OCI-LY1 (cell line): ENCODE data around the gene CCHCR1.

Source experiments
- H2AFZ ChIP-seq: fragments of 200-600 bp; sonication (generic), shearing (Covaris generic); 2 replicates; pipeline ENCODE4 v1.6.0; 2014; ENCODE audit warnings: antibody characterized with exemption, mild to moderate bottlenecking, low read length
- H3F3A ChIP-seq: fragments of 200-600 bp; sonication (generic), shearing (Covaris generic); 2 replicates; pipeline ENCODE4 v1.6.0; 2014; ENCODE audit warnings: mild to moderate bottlenecking, antibody characterized with exemption, low read length, moderate library complexity; ENCODE audit not compliant: insufficient read depth
- H3K27ac ChIP-seq: fragments of 200-600 bp; sonication (generic); 2 replicates; pipeline ENCODE4 v1.5.1; 2014; ENCODE audit warnings: low read length, mixed run types, mild to moderate bottlenecking, low read depth; ENCODE audit not compliant: poor library complexity, severe bottlenecking
- H3K27me3 ChIP-seq: fragments of 200-600 bp; sonication (generic); 2 replicates; pipeline ENCODE4 v1.6.0; 2014; ENCODE audit warnings: antibody characterized with exemption, mild to moderate bottlenecking, low read length, moderate library complexity; ENCODE audit not compliant: insufficient read depth
- H3K36me3 ChIP-seq: fragments of 200-600 bp; sonication (generic); 2 replicates; pipeline ENCODE4 v1.6.1; 2014; ENCODE audit warnings: mild to moderate bottlenecking, antibody characterized with exemption, low read length, moderate library complexity, mixed read lengths; ENCODE audit not compliant: insufficient read depth
- H3K4me1 ChIP-seq: fragments of 200-600 bp; sonication (generic); 2 replicates; pipeline ENCODE4 v1.5.1; 2014; ENCODE audit warnings: mild to moderate bottlenecking, low read length, moderate library complexity; ENCODE audit not compliant: insufficient read depth, severe bottlenecking
- H3K4me2 ChIP-seq: fragments of 200-600 bp; sonication (generic), shearing (Covaris generic); 2 replicates; pipeline ENCODE4 v1.6.1; 2014; ENCODE audit warnings: low read length
- H3K4me3 ChIP-seq: fragments of 200-600 bp; sonication (generic); 2 replicates; pipeline ENCODE4 v1.5.1; 2014; ENCODE audit warnings: low read length, low read depth, mild to moderate bottlenecking, mixed read lengths; ENCODE audit not compliant: poor library complexity, severe bottlenecking
- H3K79me2 ChIP-seq: fragments of 200-600 bp; shearing (Covaris generic); 2 replicates; pipeline ENCODE4 v1.6.1; 2016; ENCODE audit warnings: mixed run types, low read length, mixed read lengths; ENCODE audit not compliant: insufficient read depth
- H3K9ac ChIP-seq: fragments of 200-600 bp; sonication (generic), shearing (Covaris generic); 2 replicates; pipeline ENCODE4 v1.6.1; 2014; ENCODE audit warnings: mild to moderate bottlenecking, low read length, mixed read lengths
- H3K9me2 ChIP-seq: fragments of 200-600 bp; sonication (generic), shearing (Covaris generic); 2 replicates; pipeline ENCODE4 v1.6.1; 2014; ENCODE audit warnings: low read depth, mild to moderate bottlenecking, low read length, mixed read lengths
- H3K9me3 ChIP-seq: fragments of 200-600 bp; shearing (Covaris generic); 2 replicates; pipeline ENCODE4 v1.6.1; 2014; ENCODE audit warnings: low read length, mixed read lengths
- H4K20me1 ChIP-seq: fragments of 200-600 bp; sonication (generic), shearing (Covaris generic); 2 replicates; pipeline ENCODE4 v1.6.0; 2016; ENCODE audit warnings: mild to moderate bottlenecking, low read length; ENCODE audit not compliant: insufficient read depth
- CTCF ChIP-seq: fragments of 200-600 bp; sonication (generic), shearing (Covaris generic); IDR thresholded peaks from 2 replicates; pipeline ENCODE4 v1.5.1; 2017; ENCODE audit warnings: mild to moderate bottlenecking, antibody characterized with exemption, low read length, moderate library complexity, mixed read lengths
- EZH2 ChIP-seq: fragments of 200-600 bp; sonication (generic), shearing (Covaris generic); IDR thresholded peaks from 2 replicates; pipeline ENCODE4 v1.8.0; 2017; ENCODE audit warnings: borderline replicate concordance, mixed run types, mild to moderate bottlenecking, antibody characterized with exemption, low read length, moderate library complexity, mixed read lengths

CCHCR1 gene

GRCh38 chr6:31139599-31139998 lies 18.0 kb downstream of the CCHCR1 start:
- Histone ChIP-seq H3K4me3 (no peak overlapping the region), H2AFZ (no peak overlapping the region), H3K27me3 (0 out of 2 replicates have a peak, but pooled peaks cover 2% of the 10 kb centered on the region), H3K9ac (no peak overlapping the region), H3K4me1 (peaks cover 7% of the 10 kb centered on the region), H3K9me3 (no peaks in the 10 kb centered on the region), H3K36me3 (peaks cover 19% of the 10 kb centered on the region), H4K20me1 (no peaks in the 10 kb centered on the region), H3K9me2 (no peaks in the 10 kb centered on the region), H3F3A (no peaks in the 10 kb centered on the region), H3K27ac (no peak overlapping the region), H3K4me2 (no peak overlapping the region), H3K79me2 (no peaks in the 10 kb centered on the region)
- TF ChIP-seq EZH2 (no peak), CTCF (no peak)

DNA sequence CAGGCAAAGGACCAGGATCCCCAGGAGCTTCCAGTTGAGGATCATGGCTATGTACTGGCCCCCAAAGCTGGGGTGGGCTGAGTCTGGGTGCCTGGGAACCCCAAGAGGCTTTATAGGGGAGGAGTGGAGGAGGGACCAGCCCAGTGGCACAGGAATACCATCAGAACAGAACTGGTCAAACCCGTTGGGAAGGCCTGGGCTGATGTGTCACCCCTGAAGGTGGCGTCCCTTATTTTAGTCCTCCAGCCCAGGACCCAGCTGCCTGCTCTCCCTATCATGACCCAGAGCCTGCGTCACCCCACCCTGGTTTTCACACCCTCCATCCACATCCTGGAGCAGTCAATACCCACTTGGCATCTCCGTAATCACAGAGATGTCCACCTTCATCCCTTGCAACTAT lies 18.6 kb downstream of the CCHCR1 start, which contains the start of gene PSORS1C2:
PSORS1C2 (minus strand) TSS at position 85 of the 400 bp plus-strand sequence; CDS start at position 45, 40 bp downstream.
- H3K9me3 ChIP-seq: no peaks in the 10 kb centered on the region
- H3K79me2 ChIP-seq: no peaks in the 10 kb centered on the region
- H3K9me2 ChIP-seq: no peaks in the 10 kb centered on the region
- H3K9ac ChIP-seq: peak within 1 kb of the TSS; percentile 11; the same call in 1 of the 2 replicates
- H2AFZ ChIP-seq: no peak within 1 kb of the TSS
- peak within 1 kb of the TSS; percentile 65 for H3K4me2 ChIP-seq
- peaks cover 7% of the 10 kb centered on the region for H3K4me1 ChIP-seq
- H3K36me3 ChIP-seq: peaks cover 13% of the 10 kb centered on the region
- 0 out of 2 replicates have a peak, but pooled peaks cover 3% of the 10 kb centered on the region for H3K27me3 ChIP-seq
- H4K20me1 ChIP-seq: no peaks in the 10 kb centered on the region
- peak within 1 kb of the TSS; percentile 42 for H3K4me3 ChIP-seq
- H3F3A ChIP-seq: no peaks in the 10 kb centered on the region
- TF ChIP-seq EZH2 (no peak), CTCF (no peak)
- no peak within 1 kb of the TSS for H3K27ac ChIP-seq

GRCh38 chr6:31135710-31136109 lies 21.9 kb downstream of the CCHCR1 start:
- Histone ChIP-seq H3F3A (no peaks in the 10 kb centered on the region), H3K9me2 (no peaks in the 10 kb centered on the region), H3K9me3 (no peaks in the 10 kb centered on the region), H2AFZ (no peak overlapping the region), H3K4me2 (no peak overlapping the region), H3K9ac (no peak overlapping the region), H4K20me1 (no peaks in the 10 kb centered on the region), H3K27me3 (0 out of 2 replicates have a peak, but pooled peaks cover 3% of the 10 kb centered on the region), H3K27ac (no peak overlapping the region), H3K4me3 (no peak overlapping the region), H3K79me2 (no peaks in the 10 kb centered on the region), H3K4me1 (peaks cover 7% of the 10 kb centered on the region), H3K36me3 (no peaks in the 10 kb centered on the region)
- TF ChIP-seq EZH2 (no peak), CTCF (no peak)
